IPS-18a (cell line): ENCODE results near the gene DNAJC21.

Source experiments
- H3K27ac ChIP-seq: one replicate; pipeline ENCODE4 v1.5.1; 2013; ENCODE audit warnings: low read length
- H3K27me3 ChIP-seq: one replicate; pipeline ENCODE4 v1.6.1; 2013; ENCODE audit warnings: mild to moderate bottlenecking, low read length; ENCODE audit not compliant: control insufficient read depth, insufficient read depth
- H3K36me3 ChIP-seq: one replicate; pipeline ENCODE4 v1.6.1; 2013; ENCODE audit warnings: low read depth, low read length; ENCODE audit not compliant: control insufficient read depth
- H3K4me1 ChIP-seq: one replicate; pipeline ENCODE4 v1.6.1; 2013; ENCODE audit warnings: low read depth, low read length; ENCODE audit not compliant: control insufficient read depth
- H3K4me3 ChIP-seq: one replicate; pipeline ENCODE4 v1.5.1; 2013; ENCODE audit warnings: low read length
- H3K9ac ChIP-seq: one replicate; pipeline ENCODE4 v1.6.1; 2013; ENCODE audit warnings: mild to moderate bottlenecking, low read length, moderate library complexity
- H3K9me3 ChIP-seq: one replicate; pipeline ENCODE4 v1.6.1; 2013; ENCODE audit warnings: low read depth, low read length; ENCODE audit not compliant: control insufficient read depth

Gene DNAJC21

GRCh38 chr5:34923694-34924461, 5.5 kb upstream of the DNAJC21 start:
- no peak overlapping the region for H3K4me3 ChIP-seq
- H3K9me3 ChIP-seq: no peaks in the 10 kb centered on the region
- no peak overlapping the region for H3K9ac ChIP-seq
- no peak overlapping the region for H3K27ac ChIP-seq
- H3K27me3 ChIP-seq: no peaks in the 10 kb centered on the region
- H3K4me1 ChIP-seq: peaks cover 3% of the 10 kb centered on the region
- peaks cover 76% of the 10 kb centered on the region for H3K36me3 ChIP-seq

- Histone ChIP-seq H3K4me1 (peaks cover 4% of the 10 kb centered on the region), H3K27me3 (no peaks in the 10 kb centered on the region), H3K9ac (no peak overlapping the region), H3K9me3 (no peaks in the 10 kb centered on the region), H3K36me3 (peaks cover 72% of the 10 kb centered on the region), H3K4me3 (no peak overlapping the region), H3K27ac (no peak overlapping the region)
These were observed 4.9 kb upstream of the DNAJC21 start for GRCh38 chr5:34924462-34924765.

GRCh38 chr5:34926318-34926888, 3.0 kb upstream of the DNAJC21 start:
- Histone ChIP-seq H3K4me3 (no peak overlapping the region), H3K27ac (no peak overlapping the region), H3K27me3 (no peaks in the 10 kb centered on the region), H3K9ac (no peak overlapping the region), H3K4me1 (peaks cover 12% of the 10 kb centered on the region), H3K36me3 (peaks cover 52% of the 10 kb centered on the region), H3K9me3 (no peaks in the 10 kb centered on the region)

GRCh38 chr5:34927785-34928184, 1.6 kb upstream of the DNAJC21 start:
- Histone ChIP-seq H3K4me3 (no peak overlapping the region), H3K27ac (no peak overlapping the region), H3K36me3 (peaks cover 39% of the 10 kb centered on the region)

GRCh38 chr5:34928267-34928666, 1.1 kb upstream of the DNAJC21 start:
- Histone ChIP-seq H3K4me1 (peaks cover 13% of the 10 kb centered on the region), H3K9ac (no peak overlapping the region), H3K27ac (no peak overlapping the region), H3K36me3 (peaks cover 34% of the 10 kb centered on the region), H3K9me3 (no peaks in the 10 kb centered on the region), H3K4me3 (peak overlapping the region; percentile 65), H3K27me3 (no peaks in the 10 kb centered on the region)

More at GRCh38 chr5:34927785-34928184, 1.6 kb upstream of the DNAJC21 start:
- Histone ChIP-seq H3K4me1 (peaks cover 13% of the 10 kb centered on the region), H3K9ac (no peak overlapping the region), H3K27me3 (no peaks in the 10 kb centered on the region), H3K9me3 (no peaks in the 10 kb centered on the region)

GRCh38 chr5:34929720-34930461, 532 bp downstream of the DNAJC21 start:
- peaks cover 13% of the 10 kb centered on the region for H3K4me1 ChIP-seq
- H3K27ac ChIP-seq: peak overlapping the region; percentile 66
- peak overlapping the region; percentile 74 for H3K4me3 ChIP-seq
- H3K9me3 ChIP-seq: no peaks in the 10 kb centered on the region
- peak overlapping the region; percentile 65 for H3K9ac ChIP-seq
- peaks cover 18% of the 10 kb centered on the region for H3K36me3 ChIP-seq
- H3K27me3 ChIP-seq: no peaks in the 10 kb centered on the region

- peaks cover 13% of the 10 kb centered on the region for H3K4me1 ChIP-seq
- H3K9me3 ChIP-seq: no peaks in the 10 kb centered on the region
- H3K27ac ChIP-seq: no peak overlapping the region
- peak overlapping the region; percentile 74 for H3K4me3 ChIP-seq
- no peaks in the 10 kb centered on the region for H3K27me3 ChIP-seq
- H3K9ac ChIP-seq: peak overlapping the region; percentile 65
- H3K36me3 ChIP-seq: peaks cover 13% of the 10 kb centered on the region
These were observed 1.1 kb downstream of the DNAJC21 start for GRCh38 chr5:34930462-34930844.

GRCh38 chr5:34930870-34931269, 1.5 kb downstream of the DNAJC21 start:
- Histone ChIP-seq H3K4me1 (peaks cover 13% of the 10 kb centered on the region), H3K4me3 (peak overlapping the region; percentile 74), H3K9me3 (no peaks in the 10 kb centered on the region), H3K9ac (peak overlapping the region; percentile 65), H3K27me3 (no peaks in the 10 kb centered on the region), H3K27ac (no peak overlapping the region), H3K36me3 (peaks cover 13% of the 10 kb centered on the region)

GRCh38 chr5:34932947-34933346, 3.6 kb downstream of the DNAJC21 start:
- peaks cover 23% of the 10 kb centered on the region for H3K36me3 ChIP-seq
- no peaks in the 10 kb centered on the region for H3K9me3 ChIP-seq
- peaks cover 13% of the 10 kb centered on the region for H3K4me1 ChIP-seq
- H3K9ac ChIP-seq: no peak overlapping the region
- H3K27me3 ChIP-seq: no peaks in the 10 kb centered on the region
- no peak overlapping the region for H3K27ac ChIP-seq
- no peak overlapping the region for H3K4me3 ChIP-seq

- peaks cover 70% of the 10 kb centered on the region for H3K36me3 ChIP-seq
- H3K9me3 ChIP-seq: no peaks in the 10 kb centered on the region
- no peak overlapping the region for H3K4me3 ChIP-seq
These were observed 12.6 kb downstream of the DNAJC21 start for GRCh38 chr5:34941936-34942335.

GRCh38 chr5:34944044-34944443, 14.7 kb downstream of the DNAJC21 start:
- peaks cover 61% of the 10 kb centered on the region for H3K36me3 ChIP-seq
- no peaks in the 10 kb centered on the region for H3K9me3 ChIP-seq
- no peaks in the 10 kb centered on the region for H3K27me3 ChIP-seq
- no peak overlapping the region for H3K4me3 ChIP-seq
- H3K4me1 ChIP-seq: no peaks in the 10 kb centered on the region
- H3K27ac ChIP-seq: no peak overlapping the region
- no peak overlapping the region for H3K9ac ChIP-seq

More at GRCh38 chr5:34941936-34942335, 12.6 kb downstream of the DNAJC21 start:
- Histone ChIP-seq H3K27ac (no peak overlapping the region), H3K27me3 (no peaks in the 10 kb centered on the region), H3K9ac (no peak overlapping the region), H3K4me1 (no peaks in the 10 kb centered on the region)
